A549 (cell line): ENCODE results near the gene NFATC3. TPM values are rescaled to one million over a fixed set of nuclear protein-coding genes. Genes with fewer than 3 reads are reported as not detected.

Source experiments
- ATAC-seq, 2 experiments: fragments of 200-7000 bp in 1 of 2; fragments of >200 bp in 1 of 2; cut with Nextera tagmentation in 1 of 2; cut with Tn5 transposase in 1 of 2; 3 replicates each; pipeline versions ENCODE4 v1.8.0 to v1.9.1; 2018 to 2020; ENCODE audit warnings: mild to moderate bottlenecking in 1 of 2, moderate library complexity in 1 of 2
- CTCF ChIA-PET: fragments of 300-600 bp; sonication (Branson Sonifier 250); formaldehyde crosslinking; extraction: SDS; loops from one replicate; lab custom pipeline; 2021; ENCODE audit warnings: antibody characterized with exemption, inconsistent platforms; lab: Yijun Ruan, JAX
- POLR2A ChIA-PET: fragments of 350-600 bp; formaldehyde crosslinking; extraction: SDS; loops from one replicate; lab custom pipeline; 2021; ENCODE audit warnings: antibody characterized with exemption, inconsistent platforms; lab: Yijun Ruan, JAX
- DNase-seq, 2 experiments: peaks; one replicate each; pipeline versions ENCODE4 v3.0.0 to v3.0.0-alpha.2; 2011 to 2016; ENCODE audit warnings: low read depth in 1 of 2, low spot score in 1 of 2
- FAIRE-seq: peaks from 2 replicates; lab custom pipeline; 2011; peaks lifted over from hg19 to GRCh38; lab: Jason Lieb, UNC
- H3K27ac ChIP-seq, 2 experiments: fragments of >200 bp; sonication (Bioruptor Twin); formaldehyde crosslinking; 3 replicates each; pipeline ENCODE4 v1.5.1; 2016 to 2017
- H3K4me1 ChIP-seq: fragments of >200 bp; sonication (Bioruptor Twin); formaldehyde crosslinking; 3 replicates; pipeline ENCODE4 v1.6.1; 2016
- H3K4me2 ChIP-seq: fragments of >200 bp; sonication (Bioruptor Twin); formaldehyde crosslinking; 3 replicates; pipeline ENCODE4 v1.6.1; 2016
- H3K4me3 ChIP-seq: fragments of >200 bp; sonication (Bioruptor Twin); formaldehyde crosslinking; 3 replicates; pipeline ENCODE4 v1.5.1; 2016
- H3K9me3 ChIP-seq: fragments of >200 bp; sonication (Bioruptor Twin); formaldehyde crosslinking; 3 replicates; pipeline ENCODE4 v1.6.1; 2016
- CHD2 ChIP-seq: fragments of 150-350 bp; IDR thresholded peaks from 2 replicates; pipeline ENCODE4 v1.6.1; 2014; ENCODE audit warnings: low read length; ENCODE audit not compliant: partially characterized antibody
- CHD4 ChIP-seq: fragments of 200-600 bp; sonication (generic); IDR thresholded peaks from 2 replicates; pipeline ENCODE4 v1.6.1; 2016; ENCODE audit warnings: antibody characterized with exemption, mild to moderate bottlenecking, borderline replicate concordance
- EP300 ChIP-seq, 2 experiments: fragments of >200 bp; sonication (Bioruptor Twin); formaldehyde crosslinking; IDR thresholded peaks; 2 replicates in 1 of 2; 3 replicates in 1 of 2; pipeline ENCODE4 v1.6.1; 2016 to 2017
- ESRRA ChIP-seq: fragments of 150-350 bp; IDR thresholded peaks from 2 replicates; pipeline ENCODE4 v1.6.1; 2014; ENCODE audit warnings: mild to moderate bottlenecking, low read length, borderline replicate concordance
- FOSB ChIP-seq: fragments of 250-450 bp; sonication (Bioruptor Pico); IDR thresholded peaks from 2 replicates; pipeline ENCODE4 v1.5.0; 2020; ENCODE audit warnings: mild to moderate bottlenecking, moderate library complexity
- HES2 ChIP-seq: fragments of >200 bp; sonication (Bioruptor Twin); formaldehyde crosslinking; IDR thresholded peaks from 2 replicates; pipeline ENCODE4 v1.6.1; 2016
- HEYL ChIP-seq: fragments of 250-450 bp; sonication (Bioruptor Pico); IDR thresholded peaks from 2 replicates; pipeline ENCODE4 v1.8.0; 2021; ENCODE audit warnings: mild to moderate bottlenecking, moderate library complexity
- HOXB13 ChIP-seq: fragments of 250-450 bp; sonication (Bioruptor Pico); IDR thresholded peaks from 2 replicates; pipeline ENCODE4 v1.5.0; 2020; ENCODE audit warnings: low read depth, mild to moderate bottlenecking, moderate library complexity
- HOXB5 ChIP-seq: fragments of 250-450 bp; sonication (Bioruptor Pico); IDR thresholded peaks from 2 replicates; pipeline ENCODE4 v1.5.0; 2020; ENCODE audit warnings: mild to moderate bottlenecking, moderate library complexity
- KDM5A ChIP-seq: fragments of 200-600 bp; sonication (generic); IDR thresholded peaks from 2 replicates; pipeline ENCODE4 v1.6.1; 2016; ENCODE audit warnings: antibody characterized with exemption, mild to moderate bottlenecking
- MAFK ChIP-seq: fragments of 450-650 bp; IDR thresholded peaks from 2 replicates; pipeline ENCODE4 v1.6.1; 2014; ENCODE audit not compliant: partially characterized antibody
- MYC ChIP-seq: IDR thresholded peaks from 2 replicates; pipeline ENCODE4 v1.6.1; 2012; ENCODE audit warnings: mild to moderate bottlenecking, inconsistent platforms, low read length, improper control_type of control experiment, borderline replicate concordance
- PBX3 ChIP-seq: IDR thresholded peaks from 2 replicates; pipeline ENCODE4 v1.6.1; 2012
- PHF8 ChIP-seq: fragments of 200-600 bp; sonication (generic); IDR thresholded peaks from 2 replicates; pipeline ENCODE4 v1.6.1; 2016; ENCODE audit warnings: low read depth, mild to moderate bottlenecking, antibody characterized with exemption, moderate library complexity, borderline replicate concordance
- RAD21 ChIP-seq, 2 experiments: fragments of >200 bp in 1 of 2; sonication (Bioruptor Twin) in 1 of 2; formaldehyde crosslinking in 1 of 2; IDR thresholded peaks in 1 of 2; conservative IDR thresholded peaks in 1 of 2; 2 replicates in 1 of 2; 3 replicates in 1 of 2; pipeline ENCODE4 v1.6.1; 2012 to 2018; ENCODE audit warnings: inconsistent platforms in 1 of 2
- RCOR1 ChIP-seq: fragments of 150-350 bp; IDR thresholded peaks from 2 replicates; pipeline ENCODE4 v1.6.1; 2014; ENCODE audit warnings: antibody characterized with exemption, low read length, low read depth
- REST ChIP-seq: fragments of 200-600 bp; sonication (generic); IDR thresholded peaks from 2 replicates; pipeline ENCODE4 v1.6.1; 2016; ENCODE audit warnings: antibody characterized with exemption, mild to moderate bottlenecking, moderate library complexity
- SREBF2 ChIP-seq: fragments of 450-650 bp; IDR thresholded peaks from 2 replicates; pipeline ENCODE4 v1.6.1; 2014; ENCODE audit warnings: mild to moderate bottlenecking, moderate library complexity
- TFCP2L1 ChIP-seq: fragments of 250-450 bp; sonication (Bioruptor Pico); IDR thresholded peaks from 2 replicates; pipeline ENCODE4 v1.5.0; 2021; ENCODE audit warnings: mild to moderate bottlenecking
- ZFP36 ChIP-seq: fragments of 450-650 bp; IDR thresholded peaks from 2 replicates; pipeline ENCODE4 v1.6.1; 2014; ENCODE audit warnings: borderline replicate concordance; ENCODE audit not compliant: partially characterized antibody
- WGBS: methylation state at CpG from one replicate; pipeline ENCODE4 v1.1.6; 2017; ENCODE audit errors: missing lambda C conversion rate; 5-methylcytosine and 5-hydroxymethylcytosine counted together
- polyA plus RNA-seq, 4 experiments: library from polyadenylated mRNA; depleted of rRNA in 3 of 4; stranded (reverse); fragments of >200 nt; fragmentation: RNase III in 1 of 4; extraction: RNeasy Plus Mini Kit Qiagen cat#74134 plus additional on column Dnase treatment in 1 of 4; gene quantifications; 2 replicates in 3 of 4; 3 replicates in 1 of 4; pipeline ENCODE4 v1.2.3, GENCODE V29; 2011 to 2017
- TF ChIP-seq, protein P1 (sequence below): fragments of 450-650 bp; IDR thresholded peaks from 2 replicates; pipeline ENCODE4 v1.6.1; 2014; ENCODE audit warnings: antibody characterized with exemption
- TF ChIP-seq, protein P2 (sequence below): IDR thresholded peaks from 2 replicates; pipeline ENCODE4 v1.6.1; 2012; ENCODE audit warnings: low read depth, borderline replicate concordance

NFATC3 gene
- polyA plus RNA-seq, 2 of the 4 experiments (the other 2 are of a cell fraction), result 13.3 to 23.9 TPM

DNA sequence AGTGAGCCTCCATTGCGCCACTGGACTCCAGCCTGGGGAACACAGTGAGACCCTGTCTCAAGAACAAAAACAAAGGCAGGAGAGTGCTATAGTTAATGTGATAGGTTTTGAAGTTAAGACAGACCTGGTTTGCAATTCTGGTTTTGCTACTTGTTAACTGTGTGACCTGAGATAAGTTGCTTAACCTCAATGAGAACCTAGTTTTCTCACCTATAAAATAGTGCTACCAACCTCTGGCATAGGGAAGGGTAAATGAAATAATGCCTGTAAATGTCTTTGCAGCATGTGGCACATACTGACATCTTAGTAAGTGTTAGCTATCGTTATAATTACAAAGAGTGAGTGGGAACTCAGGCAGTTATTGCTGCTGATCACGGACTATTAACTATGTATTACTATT lies 29.8 kb upstream of the NFATC3 start (continued):
- TF ChIP-seq REST, result no peak
- TF ChIP-seq RCOR1, result no peak
- TF ChIP-seq, all 56 proteins: peak for 0

DNA sequence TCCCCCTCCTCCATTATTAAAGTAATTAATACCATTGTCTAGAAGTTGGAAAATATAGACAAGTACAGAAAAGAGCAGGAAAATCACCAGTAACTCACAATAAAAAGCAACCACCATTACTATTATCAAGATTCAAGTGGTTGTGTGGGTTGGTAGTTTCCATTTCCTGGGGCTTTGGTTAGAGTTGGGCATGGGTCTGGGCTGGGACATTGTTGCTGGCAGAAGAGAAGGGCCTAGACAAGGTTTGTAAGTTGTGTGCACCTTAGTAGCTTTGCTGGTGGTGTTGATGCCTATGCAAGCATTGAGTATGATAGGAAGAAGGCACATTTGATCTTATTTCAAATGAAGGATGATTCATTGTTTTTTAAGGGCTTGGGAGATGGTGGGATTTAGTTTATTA lies 25.4 kb upstream of the NFATC3 start:
- Histone ChIP-seq H3K9me3 (no peaks in the 10 kb centered on the region), H3K4me1 (no peaks in the 10 kb centered on the region), H3K4me3 (no peak overlapping the region), H3K4me2 (no peak overlapping the region), H3K27ac (no peak overlapping the region)
- ChIA-PET POLR2A (no interaction called here), CTCF (interaction anchor here (0.9 to 1.6 kb wide), 2 partner anchors 34 to 243 kb away, joined by 3 to 6 read pairs; no protein-coding TSS in a partner anchor)
- DNase-seq, result no peak
- no peak for ATAC-seq
- FAIRE-seq, result no peak
- TF ChIP-seq ESRRA (no peak), HOXB13 (CRISPR knock-in tag) (no peak), RAD21 (conservative IDR thresholded peaks at IDR 0.05 in 1 of 2, IDR thresholded peaks at IDR 0.05 in 1 of 2) (no peak), EP300 (IDR thresholded peaks at IDR 0.05) (no peak), HEYL (CRISPR knock-in tag) (no peak), MAFK (no peak), FOSB (CRISPR knock-in tag) (no peak), RCOR1 (no peak), HOXB5 (no peak), TFCP2L1 (CRISPR knock-in tag) (no peak), HES2 (no peak), CHD4 (no peak), CHD2 (no peak), PBX3 (no peak)
- TF ChIP-seq, protein P1, sequence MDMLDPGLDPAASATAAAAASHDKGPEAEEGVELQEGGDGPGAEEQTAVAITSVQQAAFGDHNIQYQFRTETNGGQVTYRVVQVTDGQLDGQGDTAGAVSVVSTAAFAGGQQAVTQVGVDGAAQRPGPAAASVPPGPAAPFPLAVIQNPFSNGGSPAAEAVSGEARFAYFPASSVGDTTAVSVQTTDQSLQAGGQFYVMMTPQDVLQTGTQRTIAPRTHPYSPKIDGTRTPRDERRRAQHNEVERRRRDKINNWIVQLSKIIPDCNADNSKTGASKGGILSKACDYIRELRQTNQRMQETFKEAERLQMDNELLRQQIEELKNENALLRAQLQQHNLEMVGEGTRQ, result no peak

- 95% methylated on average over 3 of the region's 3 CpGs for WGBS
- no peak overlapping the region for H3K4me2 ChIP-seq
- no peak for DNase-seq
- no peak for ATAC-seq
- POLR2A ChIA-PET, result no interaction called here
- TF ChIP-seq ZFP36 (no peak), PHF8 (no peak), CHD2 (no peak), HEYL (CRISPR knock-in tag) (no peak), MAFK (no peak), SREBF2 (no peak), PBX3 (no peak), KDM5A (no peak), MYC (no peak)
- TF ChIP-seq, protein P2, sequence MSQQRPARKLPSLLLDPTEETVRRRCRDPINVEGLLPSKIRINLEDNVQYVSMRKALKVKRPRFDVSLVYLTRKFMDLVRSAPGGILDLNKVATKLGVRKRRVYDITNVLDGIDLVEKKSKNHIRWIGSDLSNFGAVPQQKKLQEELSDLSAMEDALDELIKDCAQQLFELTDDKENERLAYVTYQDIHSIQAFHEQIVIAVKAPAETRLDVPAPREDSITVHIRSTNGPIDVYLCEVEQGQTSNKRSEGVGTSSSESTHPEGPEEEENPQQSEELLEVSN, result no peak
- TF ChIP-seq, all 56 proteins: peak for 0
- Histone ChIP-seq H3K4me1 (no peaks in the 10 kb centered on the region), H3K27ac (no peak overlapping the region), H3K9me3 (no peaks in the 10 kb centered on the region), H3K4me3 (no peak overlapping the region)
- CTCF ChIA-PET, result interaction anchor here (0.8 to 1.7 kb wide), 6 partner anchors 8 to 245 kb away, joined by 3 to 6 read pairs (median 4); partner anchors contain the start of gene NFATC3
- no peak for FAIRE-seq
Observed at GRCh38 chr16:68061396-68061795, 23.8 kb upstream of the NFATC3 start.
